ENCODE data around the gene CST7. TPM values are rescaled to one million over a fixed set of nuclear protein-coding genes. Genes with fewer than 3 reads are reported as not detected.

CST7 gene
- total RNA-seq, 1 donor from 2014 or later = not detected

GRCh38 chr20:24954151-24954550 is 5.1 kb downstream of the CST7 start:
- Histone ChIP-seq H3K36me3 (peaks cover 7 to 13% of the 10 kb centered on the region in 2 donors), H3K4me1 (no peaks in the 10 kb centered on the region), H3K4me3 (no peak overlapping the region), H3K9me3 (no peaks in the 10 kb centered on the region), H3K27me3 (no peaks in the 10 kb centered on the region), H3K27ac (no peak overlapping the region)
- no peak for TF ChIP-seq CTCF (IDR thresholded peaks at IDR 0.05)
- no peak for DNase-seq (ENCODE audit: low spot score in 2 of 2)
- intact Hi-C loops (cut with DNase I) = no loop called here

- H3K4me3 ChIP-seq = no peak overlapping the region
- no peak for TF ChIP-seq CTCF (IDR thresholded peaks at IDR 0.05)
- H3K27ac ChIP-seq = no peak overlapping the region
- intact Hi-C loops (cut with DNase I) = no loop called here
- no peaks in the 10 kb centered on the region for H3K9me3 ChIP-seq
- H3K36me3 ChIP-seq = peaks cover 7 to 13% of the 10 kb centered on the region in 2 donors
- no peaks in the 10 kb centered on the region for H3K27me3 ChIP-seq
- DNase-seq (ENCODE audit: low spot score in 2 of 2) = no peak
- no peaks in the 10 kb centered on the region for H3K4me1 ChIP-seq
Observed at GRCh38 chr20:24954566-24954965, 5.5 kb downstream of the CST7 start.

- intact Hi-C loops (cut with DNase I) = no loop called here
- Histone ChIP-seq H3K9me3 (no peaks in the 10 kb centered on the region), H3K27ac (no peak overlapping the region), H3K36me3 (peaks cover 7 to 14% of the 10 kb centered on the region in 2 donors), H3K4me1 (no peaks in the 10 kb centered on the region), H3K27me3 (no peaks in the 10 kb centered on the region), H3K4me3 (no peak overlapping the region)
- TF ChIP-seq CTCF (IDR thresholded peaks at IDR 0.05) = no peak
- no peak for DNase-seq (ENCODE audit: low spot score in 2 of 2)
Observed at GRCh38 chr20:24955045-24955444, 6.0 kb downstream of the CST7 start.

GRCh38 chr20:24956001-24956841 is 7.2 kb downstream of the CST7 start:
- H3K36me3 ChIP-seq = peaks cover 7 to 20% of the 10 kb centered on the region in 2 donors

GRCh38 chr20:24957326-24958016 is 8.4 kb downstream of the CST7 start:
- H3K4me3 ChIP-seq = no peak overlapping the region
- no peak for TF ChIP-seq CTCF (IDR thresholded peaks at IDR 0.05)

More at GRCh38 chr20:24956001-24956841, 7.2 kb downstream of the CST7 start:
- no peak for TF ChIP-seq CTCF (IDR thresholded peaks at IDR 0.05)
- intact Hi-C loops (cut with DNase I) = no loop called here
- Histone ChIP-seq H3K9me3 (no peaks in the 10 kb centered on the region), H3K27ac (no peak overlapping the region), H3K27me3 (no peaks in the 10 kb centered on the region), H3K4me3 (no peak overlapping the region), H3K4me1 (no peaks in the 10 kb centered on the region)
- peak in 1 of 2 donors; percentile 58 for DNase-seq (ENCODE audit: low spot score in 2 of 2)

More at GRCh38 chr20:24957326-24958016, 8.4 kb downstream of the CST7 start:
- no peaks in the 10 kb centered on the region for H3K27me3 ChIP-seq
- peaks cover 15 to 31% of the 10 kb centered on the region in 2 donors for H3K36me3 ChIP-seq
- no peaks in the 10 kb centered on the region for H3K4me1 ChIP-seq
- H3K27ac ChIP-seq = no peak overlapping the region
- no peaks in the 10 kb centered on the region for H3K9me3 ChIP-seq
- DNase-seq (ENCODE audit: low spot score in 2 of 2) = peak in 1 of 2 donors; percentile 52
- intact Hi-C loops (cut with DNase I) = no loop called here
